ENCODE results near the gene BCL2L15. TPM values are rescaled to one million over a fixed set of nuclear protein-coding genes. Genes with fewer than 3 reads are reported as not detected.

Gene BCL2L15
- 1 to 10 TPM in 1 of 2 donors, under 1 TPM in 1; 0.14 to 1.7 TPM for total RNA-seq

- no peaks in the 10 kb centered on the region for H3K4me1 ChIP-seq (ENCODE audit: control insufficient read depth in 1 of 2, low read depth in 2 of 2)
- ATAC-seq (ENCODE audit: insufficient number of reproducible peaks, low FRiP score, low read depth) (no peak), DNase-seq (ENCODE audit: low spot score) (no peak)
- H3K9me3 ChIP-seq = no peaks in the 10 kb centered on the region
- TF ChIP-seq CTCF (IDR thresholded peaks at IDR 0.05) = no peak
- no peak within 1 kb of the TSS for H3K27ac ChIP-seq
- no peaks in the 10 kb centered on the region for H3K27me3 ChIP-seq (replicated peaks; ENCODE audit: insufficient read depth)
- H3K4me3 ChIP-seq = no peak within 1 kb of the TSS
- no peaks in the 10 kb centered on the region for H3K36me3 ChIP-seq
These were observed at the start of gene BCL2L15 for GRCh38 chr1:113887402-113888175. BCL2L15 (minus strand) TSS chr1:113887581; CDS start chr1:113887375, 206 bp downstream.

- ATAC-seq (ENCODE audit: insufficient number of reproducible peaks, low FRiP score, low read depth) (no peak), DNase-seq (ENCODE audit: low spot score) (no peak)
- Histone ChIP-seq H3K4me1 (ENCODE audit: control insufficient read depth in 1 of 2, low read depth in 2 of 2) (peaks cover 22 to 24% of the 10 kb centered on the region in 2 donors), H3K36me3 (peaks cover 7% of the 10 kb centered on the region), H3K27ac (no peak overlapping the region), H3K4me3 (no peak overlapping the region), H3K9me3 (no peaks in the 10 kb centered on the region), H3K27me3 (replicated peaks; ENCODE audit: insufficient read depth) (no peaks in the 10 kb centered on the region)
- no peak for TF ChIP-seq CTCF (IDR thresholded peaks at IDR 0.05)
These were observed 49.8 kb upstream of the BCL2L15 start for GRCh38 chr1:113937146-113937545.

GRCh38 chr1:113935970-113936369, 48.6 kb upstream of the BCL2L15 start:
- H3K36me3 ChIP-seq = peaks cover 3% of the 10 kb centered on the region
- ATAC-seq (ENCODE audit: insufficient number of reproducible peaks, low FRiP score, low read depth) (no peak), DNase-seq (ENCODE audit: low spot score) (no peak)
- H3K4me3 ChIP-seq = no peak overlapping the region
- TF ChIP-seq CTCF (IDR thresholded peaks at IDR 0.05) = no peak
- peaks cover 29 to 36% of the 10 kb centered on the region in 2 donors for H3K4me1 ChIP-seq (ENCODE audit: control insufficient read depth in 1 of 2, low read depth in 2 of 2)
- H3K27me3 ChIP-seq (replicated peaks; ENCODE audit: insufficient read depth) = no peaks in the 10 kb centered on the region
- H3K27ac ChIP-seq = no peak overlapping the region
- no peaks in the 10 kb centered on the region for H3K9me3 ChIP-seq

- Histone ChIP-seq H3K4me3 (no peak overlapping the region), H3K36me3 (no peaks in the 10 kb centered on the region), H3K4me1 (ENCODE audit: control insufficient read depth in 1 of 2, low read depth in 2 of 2) (peaks cover 33 to 44% of the 10 kb centered on the region in 2 donors), H3K9me3 (no peaks in the 10 kb centered on the region), H3K27ac (no peak overlapping the region), H3K27me3 (replicated peaks; ENCODE audit: insufficient read depth) (no peaks in the 10 kb centered on the region)
- no peak for TF ChIP-seq CTCF (IDR thresholded peaks at IDR 0.05)
- no peak for ATAC-seq (ENCODE audit: insufficient number of reproducible peaks, low FRiP score, low read depth)
- no peak for DNase-seq (ENCODE audit: low spot score)
These were observed 47.8 kb upstream of the BCL2L15 start for GRCh38 chr1:113935176-113935575.

- H3K4me3 ChIP-seq = no peak overlapping the region
- DNase-seq (ENCODE audit: low spot score) (no peak), ATAC-seq (ENCODE audit: insufficient number of reproducible peaks, low FRiP score, low read depth) (no peak)
- H3K27me3 ChIP-seq (replicated peaks; ENCODE audit: insufficient read depth) = no peaks in the 10 kb centered on the region
- no peaks in the 10 kb centered on the region for H3K36me3 ChIP-seq
- H3K4me1 ChIP-seq (ENCODE audit: control insufficient read depth in 1 of 2, low read depth in 2 of 2) = peaks cover 33 to 44% of the 10 kb centered on the region in 2 donors
- H3K9me3 ChIP-seq = no peaks in the 10 kb centered on the region
- no peak for TF ChIP-seq CTCF (IDR thresholded peaks at IDR 0.05)
- no peak overlapping the region for H3K27ac ChIP-seq
These were observed 47.2 kb upstream of the BCL2L15 start for GRCh38 chr1:113934511-113935055.
